K562 (cell line): ENCODE measurements around the gene TRIM34. TPM values are rescaled to one million over a fixed set of nuclear protein-coding genes. Genes with fewer than 3 reads are reported as not detected.

Source experiments
- ATAC-seq: fragments of 200-7000 bp; cut with Tn5 transposase; 3 replicates; pipeline ENCODE4 v1.9.1; 2020; ENCODE audit warnings: moderate library complexity
- BruUV-seq: library from RNA; stranded (reverse); fragments of 400-500 nt; replicated peaks from 2 replicates; lab custom pipeline; 2021; lab: Mats Ljungman, UMichigan
- CTCF ChIA-PET: fragments of 300-600 bp; formaldehyde crosslinking; extraction: SDS; loops from one replicate; lab custom pipeline; 2021; ENCODE audit warnings: low intra/inter-chr PET ratio; lab: Yijun Ruan, JAX
- POLR2A ChIA-PET: fragments of 300-600, 350-650 bp; sonication (Branson Sonifier 250); formaldehyde crosslinking; extraction: SDS; loops from one replicate; lab custom pipeline; 2021; ENCODE audit warnings: antibody characterized with exemption, inconsistent platforms; lab: Yijun Ruan, JAX
- DNase-seq, 4 experiments: peaks; one replicate each; pipeline versions ENCODE4 v3.0.0 to v3.0.0-alpha.2; 2011 to 2018; ENCODE audit warnings: low spot score in 3 of 4, mixed read lengths in 3 of 4; ENCODE audit errors: extremely low read depth in 1 of 4
- FAIRE-seq: peaks from 2 replicates; lab custom pipeline; 2011; peaks lifted over from hg19 to GRCh38; lab: Jason Lieb, UNC
- H2AFZ ChIP-seq: 2 replicates; pipeline ENCODE4 v1.6.0; 2011; ENCODE audit warnings: low read depth, low read length, control low read depth, inconsistent platforms
- H3K27ac ChIP-seq: fragments of 200-600 bp; 3 replicates; pipeline ENCODE4 v1.8.0; 2011; ENCODE audit warnings: low read depth, mild to moderate bottlenecking, control low read depth, inconsistent platforms, low read length, moderate library complexity, mixed read lengths; ENCODE audit errors: extremely low read depth
- H3K27me3 ChIP-seq, 2 experiments: fragments of 300-600 bp in 1 of 2; 2 replicates in 1 of 2; 3 replicates in 1 of 2; pipeline versions ENCODE4 v1.6.0 to v1.8.0; 2011; ENCODE audit warnings: inconsistent platforms in 2 of 2, low read length in 2 of 2, mild to moderate bottlenecking in 1 of 2, mixed read lengths in 1 of 2, moderate library complexity in 1 of 2; ENCODE audit not compliant: control insufficient read depth in 2 of 2, insufficient read depth in 2 of 2
- H3K36me3 ChIP-seq: fragments of 300-600 bp; 3 replicates; pipeline ENCODE4 v1.8.0; 2011; ENCODE audit warnings: mild to moderate bottlenecking, low read length, inconsistent platforms; ENCODE audit not compliant: control insufficient read depth, insufficient read depth
- H3K4me1 ChIP-seq, 2 experiments: fragments of 200-600 bp in 1 of 2; replicated peaks in 1 of 2; 2 replicates in 1 of 2; 3 replicates in 1 of 2; pipeline versions ENCODE4 v1.5.1 to v1.8.0; 2011; ENCODE audit warnings: inconsistent platforms in 2 of 2, low read length in 2 of 2, mild to moderate bottlenecking in 1 of 2, mixed read lengths in 1 of 2, moderate library complexity in 1 of 2; ENCODE audit not compliant: control insufficient read depth in 2 of 2, insufficient read depth in 2 of 2
- H3K4me2 ChIP-seq: 2 replicates; pipeline ENCODE4 v1.6.1; 2011; ENCODE audit warnings: low read length, control low read depth, inconsistent platforms, mixed read lengths; ENCODE audit not compliant: insufficient read depth
- H3K4me3 ChIP-seq: fragments of 200-600 bp; sonication (generic), shearing (Covaris generic); 2 replicates; pipeline ENCODE4 v1.5.1; 2016; ENCODE audit warnings: control low read depth, inconsistent platforms
- H3K79me2 ChIP-seq: fragments of 200-600 bp; 3 replicates; pipeline ENCODE4 v1.8.0; 2011; ENCODE audit warnings: low read length, inconsistent platforms; ENCODE audit not compliant: control insufficient read depth, insufficient read depth
- H3K9ac ChIP-seq, 2 experiments: 2 replicates each; pipeline versions ENCODE4 v1.6.0 to v1.6.1; 2011; ENCODE audit warnings: low read depth in 2 of 2, low read length in 2 of 2, control low read depth in 1 of 2, inconsistent platforms in 1 of 2, mild to moderate bottlenecking in 1 of 2, mixed read lengths in 1 of 2; ENCODE audit not compliant: insufficient read depth in 1 of 2
- H3K9me1 ChIP-seq: one replicate; pipeline ENCODE4 v1.6.0; 2011; ENCODE audit warnings: inconsistent platforms, mild to moderate bottlenecking, low read length, moderate library complexity; ENCODE audit not compliant: control insufficient read depth, insufficient read depth
- H3K9me3 ChIP-seq: replicated peaks from 2 replicates; pipeline ENCODE4 v1.5.1; 2011; ENCODE audit warnings: low read depth, low read length, inconsistent platforms; ENCODE audit not compliant: control insufficient read depth, insufficient read depth
- H4K20me1 ChIP-seq: replicated peaks from 2 replicates; pipeline ENCODE4 v1.6.1; 2011; ENCODE audit warnings: low read length, inconsistent platforms, mixed read lengths; ENCODE audit not compliant: control insufficient read depth, insufficient read depth
- BCOR ChIP-seq: fragments of 450-650 bp; IDR thresholded peaks from 2 replicates; pipeline ENCODE4 v1.6.1; 2016
- C11orf30 ChIP-seq: fragments of 450-650 bp; IDR thresholded peaks from 2 replicates; pipeline ENCODE4 v1.6.1; 2016; ENCODE audit warnings: low read depth, mild to moderate bottlenecking
- CTCFL ChIP-seq: IDR thresholded peaks from 2 replicates; pipeline ENCODE4 v1.6.1; 2011; ENCODE audit warnings: borderline replicate concordance, low read depth, mild to moderate bottlenecking, moderate library complexity, low read length; ENCODE audit not compliant: insufficient read depth, poor library complexity, severe bottlenecking
- DDX20 ChIP-seq: fragments of 450-650 bp; IDR thresholded peaks from 2 replicates; pipeline ENCODE4 v1.6.1; 2016; ENCODE audit warnings: missing genetic modification characterization, low read depth, mild to moderate bottlenecking, missing compliant biosample characterization, moderate library complexity
- KLF13 ChIP-seq: fragments of 450-650 bp; IDR thresholded peaks from 2 replicates; pipeline ENCODE4 v1.6.1; 2016; ENCODE audit warnings: missing genetic modification characterization, low read depth, mild to moderate bottlenecking, missing compliant biosample characterization, moderate library complexity, borderline replicate concordance
- MAFG ChIP-seq: fragments of 450-650 bp; conservative IDR thresholded peaks from 2 replicates; pipeline ENCODE4 v1.6.1; 2016; ENCODE audit warnings: missing genetic modification characterization, missing compliant biosample characterization
- NFIC ChIP-seq: fragments of 450-650 bp; IDR thresholded peaks from 2 replicates; pipeline ENCODE4 v1.6.1; 2017; ENCODE audit warnings: mild to moderate bottlenecking, inconsistent platforms
- NFIX ChIP-seq: fragments of 250-450 bp; sonication (Bioruptor Pico); IDR thresholded peaks from 2 replicates; pipeline ENCODE4 v1.4.0; 2020; ENCODE audit warnings: low read depth, mild to moderate bottlenecking, moderate library complexity
- RAD51 ChIP-seq: fragments of 450-650 bp; IDR thresholded peaks from 2 replicates; pipeline ENCODE4 v1.7.1; 2016; ENCODE audit warnings: low read depth, mild to moderate bottlenecking, borderline replicate concordance
- TRIM25 ChIP-seq: fragments of 450-650 bp; IDR thresholded peaks from 2 replicates; pipeline ENCODE4 v1.7.0; 2016; ENCODE audit warnings: borderline replicate concordance
- ZNF143 ChIP-seq: sonication (generic); formaldehyde crosslinking; IDR thresholded peaks from 2 replicates; pipeline ENCODE4 v1.9.0; 2022; ENCODE audit warnings: mild to moderate bottlenecking, missing genetic modification reagents
- ZNF263 ChIP-seq: sonication (generic); formaldehyde crosslinking; IDR thresholded peaks from 2 replicates; pipeline ENCODE4 v1.8.0; 2022; ENCODE audit warnings: mild to moderate bottlenecking, missing genetic modification reagents, borderline replicate concordance
- ZNF316 ChIP-seq: fragments of 450-650 bp; IDR thresholded peaks from 2 replicates; pipeline ENCODE4 v1.6.1; 2016
- ZNF384 ChIP-seq: IDR thresholded peaks from 2 replicates; pipeline ENCODE4 v1.6.1; 2012; ENCODE audit warnings: low read depth, low read length, improper control_type of control experiment
- WGBS: fragments of 100-300 bp; shearing (Covaris generic); methylation state at CpG from one replicate; pipeline ENCODE4 v1.1.6; 2016; ENCODE audit warnings: low coverage, mixed read lengths; ENCODE audit not compliant: insufficient coverage; ENCODE audit errors: missing lambda C conversion rate; 5-methylcytosine and 5-hydroxymethylcytosine counted together
- in situ Hi-C: fragments of 300-500 bp; cut with MboI; formaldehyde crosslinking; loops from 4 replicates; pipeline ENCODE4 v1.15.0; 2018; ENCODE audit warnings: inconsistent platforms, mixed read lengths
- intact Hi-C: fragments of 100-400 bp; cut with micrococcal nuclease; formaldehyde crosslinking; loops from 2 replicates; pipeline ENCODE4 v1.14.2; 2022
- polyA plus RNA-seq, 8 experiments: library from polyadenylated mRNA; depleted of rRNA in 4 of 8; stranded (reverse) in 5 of 8; unstranded in 3 of 8; fragments of >200 nt; fragmentation: Nextera tagmentation in 2 of 8; fragmentation: Illumina TruSeq in 1 of 8; extraction: Ambion mirVana in 2 of 8; extraction: Trizol in 1 of 8; gene quantifications; 2 replicates each; pipeline versions ENCODE4 v1.2.1 to v1.2.3, GENCODE V29; 2011 to 2014; ENCODE audit warnings: inconsistent platforms in 1 of 8, missing spikeins in 1 of 8
- total RNA-seq, 7 experiments: library from RNA; depleted of rRNA in 6 of 7; stranded (reverse); fragments of >200 nt in 6 of 7; fragmentation: Illumina TruSeq in 2 of 7; extraction: Trizol in 2 of 7; gene quantifications; 2 replicates each; pipeline versions ENCODE4 v1.2.1 to v1.2.3, GENCODE V29; 2011 to 2021; ENCODE audit warnings: low replicate concordance in 1 of 7

The TRIM34 gene
- total and polyA plus RNA-seq, 9 of the 15 experiments (the other 6 are each of a cell fraction or from before 2014, with no cell fraction given): 0.31 to 2.9 (median 1.3) TPM

GRCh38 chr11:5575152-5575551, 49.6 kb upstream of the TRIM34 start:
- Histone ChIP-seq H4K20me1 (no peaks in the 10 kb centered on the region), H2AFZ (no peak overlapping the region), H3K4me1 (no peaks in the 10 kb centered on the region), H3K9me3 (no peaks in the 10 kb centered on the region), H3K9me1 (no peaks in the 10 kb centered on the region), H3K27me3 (no peaks in the 10 kb centered on the region), H3K79me2 (no peaks in the 10 kb centered on the region), H3K9ac (no peak overlapping the region), H3K4me3 (no peak overlapping the region), H3K27ac (no peak overlapping the region), H3K36me3 (no peaks in the 10 kb centered on the region), H3K4me2 (no peak overlapping the region)
- no TSS peak for BruUV-seq
- FAIRE-seq (no peak), ATAC-seq (no peak), DNase-seq (no peak)
- intact Hi-C loops: loop anchor here (10.0 kb wide), 1 partner anchor 60 kb away; the partner anchor contains the start of gene UBQLNL
- ChIA-PET CTCF (no interaction called here), POLR2A (interaction anchor here (1.4 kb wide), 1 partner anchor 15 kb away, joined by 5 read pairs; no protein-coding TSS in a partner anchor)
- in situ Hi-C loops: no loop called here
- WGBS: 11% methylated on average over 4 of the region's 4 CpGs
- TF ChIP-seq BCOR (no peak), NFIX (CRISPR knock-in tag) (peak; percentile 45), NFIC (peak; percentile 92)

GRCh38 chr11:5577101-5577500, 47.7 kb upstream of the TRIM34 start:
- CTCF ChIA-PET: no interaction called here
- Histone ChIP-seq H2AFZ (no peak overlapping the region), H3K27me3 (no peaks in the 10 kb centered on the region), H3K36me3 (no peaks in the 10 kb centered on the region), H3K4me3 (no peak overlapping the region), H3K79me2 (no peaks in the 10 kb centered on the region), H3K4me1 (peaks cover 11 to 13% of the 10 kb centered on the region in 2 experiments; a peak in 2 of 5 replicates), H3K9me1 (no peaks in the 10 kb centered on the region), H3K9ac (no peak overlapping the region), H3K9me3 (no peaks in the 10 kb centered on the region), H3K27ac (no peak overlapping the region), H4K20me1 (no peaks in the 10 kb centered on the region), H3K4me2 (no peak overlapping the region)
- in situ Hi-C loops: no loop called here
- FAIRE-seq (no peak), ATAC-seq (no peak), DNase-seq (no peak)
- POLR2A ChIA-PET: no interaction called here
- intact Hi-C loops: loop anchor here (10.0 kb wide), 1 partner anchor 62 kb away; the partner anchor contains the start of gene UBQLNL
- BruUV-seq: no TSS peak
- TF ChIP-seq MAFG (tag) (peak; percentile 25; the same call in 1 of the 2 replicates), KLF13 (tag) (no peak), ZNF263 (no peak), ZNF384 (no peak), RAD51 (no peak), ZNF143 (CRISPR knock-in tag) (no peak), TRIM25 (no peak), CTCFL (no peak), C11orf30 (peak; percentile 58), ZNF316 (peak; percentile 74), DDX20 (tag) (no peak)
